DND-41 (cell line): ENCODE data around the gene CCDC92.

Experiments used
- ATAC-seq: fragments of 200-7000 bp; cut with Tn5 transposase; 3 replicates; pipeline ENCODE4 v1.9.1; 2021; ENCODE audit warnings: low read depth; ENCODE audit not compliant: insufficient read depth
- DNase-seq: peaks from one replicate; pipeline ENCODE4 v3.0.0-alpha.2; 2020
- H2AFZ ChIP-seq: 2 replicates; pipeline ENCODE4 v1.6.0; 2012; ENCODE audit warnings: low read depth, low read length
- H3K27ac ChIP-seq: 2 replicates; pipeline ENCODE4 v1.5.1; 2012; ENCODE audit warnings: low read length, inconsistent platforms
- H3K27me3 ChIP-seq: fragments of 200-600 bp; sonication (generic); 2 replicates; pipeline ENCODE4 v1.6.0; 2012; ENCODE audit warnings: low read length, mild to moderate bottlenecking, inconsistent platforms; ENCODE audit not compliant: insufficient read depth, poor library complexity
- H3K36me3 ChIP-seq: 2 replicates; pipeline ENCODE4 v1.5.1; 2012; ENCODE audit warnings: low read length, inconsistent platforms; ENCODE audit not compliant: insufficient read depth
- H3K4me1 ChIP-seq: 2 replicates; pipeline ENCODE4 v1.5.1; 2012; ENCODE audit warnings: mild to moderate bottlenecking, low read length; ENCODE audit not compliant: insufficient read depth
- H3K4me2 ChIP-seq: 2 replicates; pipeline ENCODE4 v1.6.0; 2012; ENCODE audit warnings: mild to moderate bottlenecking, moderate library complexity, low read length, inconsistent platforms; ENCODE audit not compliant: insufficient read depth
- H3K4me3 ChIP-seq, 2 experiments: fragments of 200-600 bp in 1 of 2; shearing (Covaris generic) in 1 of 2; 2 replicates each; pipeline ENCODE4 v1.5.1; 2012 to 2016; ENCODE audit warnings: inconsistent platforms in 2 of 2, low read length in 2 of 2, mild to moderate bottlenecking in 2 of 2, low read depth in 1 of 2, moderate library complexity in 1 of 2
- H3K79me2 ChIP-seq: 2 replicates; pipeline ENCODE4 v1.6.0; 2012; ENCODE audit warnings: low read length, inconsistent platforms; ENCODE audit not compliant: insufficient read depth
- H3K9ac ChIP-seq: 2 replicates; pipeline ENCODE4 v1.6.0; 2012; ENCODE audit warnings: low read depth, mild to moderate bottlenecking, inconsistent platforms, low read length, moderate library complexity
- H3K9me3 ChIP-seq: 2 replicates; pipeline ENCODE4 v1.5.1; 2012; ENCODE audit warnings: low read length, moderate library complexity, mild to moderate bottlenecking, inconsistent platforms; ENCODE audit not compliant: insufficient read depth, severe bottlenecking
- H4K20me1 ChIP-seq: 2 replicates; pipeline ENCODE4 v1.6.0; 2012; ENCODE audit warnings: low read length; ENCODE audit not compliant: insufficient read depth
- EZH2 ChIP-seq: IDR thresholded peaks from 3 replicates; pipeline ENCODE4 v1.6.1; 2012; ENCODE audit warnings: borderline replicate concordance, low read depth, mild to moderate bottlenecking, moderate library complexity, low read length, inconsistent platforms; ENCODE audit not compliant: severe bottlenecking
- TF ChIP-seq, protein P1 (sequence below): IDR thresholded peaks from 2 replicates; pipeline ENCODE4 v1.5.1; 2012; ENCODE audit warnings: borderline replicate concordance, low read length, moderate library complexity, mild to moderate bottlenecking; ENCODE audit not compliant: poor library complexity, severe bottlenecking; ENCODE audit errors: extremely low read depth

The CCDC92 gene

DNA sequence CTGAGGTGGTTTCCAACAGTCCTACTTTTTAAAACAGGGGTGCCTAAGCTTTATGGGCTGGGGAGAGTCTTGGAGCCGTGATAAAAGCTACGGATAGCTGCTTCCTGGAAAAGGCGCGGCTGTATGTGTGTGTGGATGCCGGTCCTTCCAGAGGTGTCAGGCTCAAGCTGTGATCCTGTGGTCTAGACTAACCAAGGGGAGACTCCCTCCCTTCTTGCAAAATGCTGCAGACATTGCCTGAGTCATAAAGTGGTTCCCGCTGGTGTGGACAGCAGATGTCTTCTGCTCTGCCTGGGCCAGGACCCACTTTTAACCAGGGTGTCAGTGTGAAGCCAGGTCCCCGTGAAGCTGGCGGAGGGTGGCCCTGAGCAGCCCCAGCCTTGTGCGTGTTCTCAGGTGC, 37.8 kb downstream of the CCDC92 start:
- no peak overlapping the region for H2AFZ ChIP-seq
- H3K4me1 ChIP-seq, result peaks cover 42% of the 10 kb centered on the region
- H3K4me3 ChIP-seq, result no peak overlapping the region
- no peak overlapping the region for H3K9ac ChIP-seq
- no peaks in the 10 kb centered on the region for H3K79me2 ChIP-seq
- no peak overlapping the region for H3K4me2 ChIP-seq
- 0 out of 2 replicates have a peak, but pooled peaks cover 4% of the 10 kb centered on the region for H3K36me3 ChIP-seq
- ATAC-seq (no peak), DNase-seq (no peak)
- no peak for TF ChIP-seq EZH2
- TF ChIP-seq, protein P1, sequence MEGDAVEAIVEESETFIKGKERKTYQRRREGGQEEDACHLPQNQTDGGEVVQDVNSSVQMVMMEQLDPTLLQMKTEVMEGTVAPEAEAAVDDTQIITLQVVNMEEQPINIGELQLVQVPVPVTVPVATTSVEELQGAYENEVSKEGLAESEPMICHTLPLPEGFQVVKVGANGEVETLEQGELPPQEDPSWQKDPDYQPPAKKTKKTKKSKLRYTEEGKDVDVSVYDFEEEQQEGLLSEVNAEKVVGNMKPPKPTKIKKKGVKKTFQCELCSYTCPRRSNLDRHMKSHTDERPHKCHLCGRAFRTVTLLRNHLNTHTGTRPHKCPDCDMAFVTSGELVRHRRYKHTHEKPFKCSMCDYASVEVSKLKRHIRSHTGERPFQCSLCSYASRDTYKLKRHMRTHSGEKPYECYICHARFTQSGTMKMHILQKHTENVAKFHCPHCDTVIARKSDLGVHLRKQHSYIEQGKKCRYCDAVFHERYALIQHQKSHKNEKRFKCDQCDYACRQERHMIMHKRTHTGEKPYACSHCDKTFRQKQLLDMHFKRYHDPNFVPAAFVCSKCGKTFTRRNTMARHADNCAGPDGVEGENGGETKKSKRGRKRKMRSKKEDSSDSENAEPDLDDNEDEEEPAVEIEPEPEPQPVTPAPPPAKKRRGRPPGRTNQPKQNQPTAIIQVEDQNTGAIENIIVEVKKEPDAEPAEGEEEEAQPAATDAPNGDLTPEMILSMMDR, result no peak
- peaks cover 10% of the 10 kb centered on the region for H3K27me3 ChIP-seq
- H3K27ac ChIP-seq, result no peak overlapping the region
- peaks cover 7% of the 10 kb centered on the region for H4K20me1 ChIP-seq
- no peaks in the 10 kb centered on the region for H3K9me3 ChIP-seq

DNA sequence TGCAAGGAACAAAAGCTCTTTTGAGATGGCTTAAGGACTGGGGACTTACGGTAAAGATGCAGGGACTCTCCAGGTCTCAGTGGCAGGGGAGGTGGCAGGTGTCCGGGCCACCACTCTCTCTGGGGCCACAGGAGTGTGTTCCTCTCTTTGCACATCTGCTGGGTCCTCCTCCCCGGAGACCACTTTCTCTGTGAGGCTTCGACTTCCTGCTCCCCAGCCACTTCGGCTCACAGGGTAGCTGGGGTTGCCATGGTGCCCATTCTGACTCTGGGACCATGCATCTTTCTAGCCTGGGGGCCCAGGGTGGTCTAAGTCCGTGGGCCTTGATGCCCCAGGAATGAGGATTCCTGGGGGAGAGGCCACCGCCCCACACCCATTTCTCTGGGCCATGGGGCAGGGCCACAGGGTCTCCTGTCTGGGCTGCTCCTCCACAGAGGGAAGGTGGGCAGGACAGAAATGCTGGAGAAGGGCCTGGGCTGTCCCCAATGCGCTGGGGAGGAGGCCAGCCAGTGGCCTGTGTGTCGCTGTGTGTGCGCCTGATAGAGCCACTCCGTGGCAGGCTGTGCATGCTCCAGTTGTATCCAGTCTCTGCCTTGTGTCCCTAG, 38.5 kb downstream of the CCDC92 start:
- no peak overlapping the region for H3K4me2 ChIP-seq
- H3K4me3 ChIP-seq, result no peak overlapping the region

DNA sequence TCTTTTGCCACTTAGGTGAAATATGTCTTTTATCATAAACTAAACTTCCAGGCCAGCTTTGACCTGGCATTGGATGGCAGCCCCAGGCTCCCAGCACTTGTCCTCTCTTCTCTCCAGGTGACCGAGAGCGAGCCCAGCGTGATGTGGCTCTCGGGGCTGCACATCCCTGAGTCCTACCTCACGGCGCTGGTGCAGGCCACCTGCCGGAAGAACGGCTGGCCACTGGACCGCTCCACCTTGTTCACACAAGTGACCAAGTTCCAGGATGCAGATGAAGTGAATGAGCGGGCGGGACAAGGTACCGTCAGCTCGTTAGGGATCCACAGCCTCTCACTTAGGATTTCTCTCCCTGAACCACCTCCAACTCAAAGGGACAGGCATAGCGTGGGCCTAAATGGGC, 39.4 kb downstream of the CCDC92 start:
- no peak overlapping the region for H3K4me3 ChIP-seq

More for the DNA sequence above, 38.5 kb downstream of the CCDC92 start:
- Histone ChIP-seq H4K20me1 (peaks cover 9% of the 10 kb centered on the region), H3K9ac (no peak overlapping the region), H3K79me2 (no peaks in the 10 kb centered on the region), H3K36me3 (0 out of 2 replicates have a peak, but pooled peaks cover 4% of the 10 kb centered on the region), H3K4me1 (peaks cover 44% of the 10 kb centered on the region), H3K27me3 (peaks cover 10% of the 10 kb centered on the region), H3K9me3 (no peaks in the 10 kb centered on the region), H2AFZ (no peak overlapping the region), H3K27ac (no peak overlapping the region)
- no peak for DNase-seq
- no peak for ATAC-seq
- no peak for TF ChIP-seq EZH2
- TF ChIP-seq, protein P1, result no peak

More for the DNA sequence above, 39.4 kb downstream of the CCDC92 start:
- DNase-seq (no peak), ATAC-seq (no peak)
- Histone ChIP-seq H3K9me3 (no peaks in the 10 kb centered on the region), H3K4me2 (no peak overlapping the region), H2AFZ (no peak overlapping the region), H3K27me3 (peaks cover 10% of the 10 kb centered on the region), H3K79me2 (no peaks in the 10 kb centered on the region), H4K20me1 (peaks cover 9% of the 10 kb centered on the region), H3K27ac (no peak overlapping the region), H3K4me1 (peaks cover 38% of the 10 kb centered on the region), H3K9ac (no peak overlapping the region), H3K36me3 (0 out of 2 replicates have a peak, but pooled peaks cover 4% of the 10 kb centered on the region)
- TF ChIP-seq, protein P1, result no peak
- no peak for TF ChIP-seq EZH2
